Panc1 (cell line): ENCODE measurements around the gene WWOX. TPM values are rescaled to one million over a fixed set of nuclear protein-coding genes. Genes with fewer than 3 reads are reported as not detected.

Experiments used
- ATAC-seq: fragments of 200-7000 bp; cut with Tn5 transposase; 2 replicates; pipeline ENCODE4 v1.9.1; 2020; ENCODE audit warnings: mild to moderate bottlenecking, moderate library complexity
- BruUV-seq: library from RNA; stranded (reverse); fragments of 400-500 nt; replicated peaks from 2 replicates; lab custom pipeline; 2021; lab: Mats Ljungman, UMichigan
- CTCF ChIA-PET: fragments of 300-600 bp; sonication (Branson Sonifier 250); formaldehyde crosslinking; loops from one replicate; lab custom pipeline; 2022; ENCODE audit warnings: antibody characterized with exemption; lab: Charles Lee
- POLR2A ChIA-PET: fragments of 300-600 bp; sonication (Branson Sonifier 250); formaldehyde crosslinking; loops from one replicate; lab custom pipeline; 2022; ENCODE audit warnings: antibody characterized with exemption; lab: Charles Lee
- DNase-seq: peaks from one replicate; pipeline ENCODE4 v3.0.0-alpha.2; 2010; ENCODE audit warnings: low read depth, low spot score
- H3K27ac ChIP-seq: 2 replicates; pipeline ENCODE4 v1.5.1; 2011; ENCODE audit warnings: mild to moderate bottlenecking, low read length, inconsistent platforms
- H3K27me3 ChIP-seq: fragments of 200-500 bp; sonication (Bioruptor generic); 2 replicates; pipeline ENCODE4 v1.6.0; 2014; ENCODE audit warnings: low read length, inconsistent platforms; ENCODE audit not compliant: control insufficient read depth, insufficient read depth
- H3K36me3 ChIP-seq: fragments of 200-500 bp; sonication (Bioruptor generic); 2 replicates; pipeline ENCODE4 v1.5.1; 2014; ENCODE audit warnings: inconsistent platforms, mild to moderate bottlenecking, low read length, moderate library complexity; ENCODE audit not compliant: control insufficient read depth, insufficient read depth
- H3K4me1 ChIP-seq: 2 replicates; pipeline ENCODE4 v1.5.1; 2011; ENCODE audit warnings: inconsistent platforms, mild to moderate bottlenecking, low read length, moderate library complexity; ENCODE audit not compliant: control insufficient read depth, insufficient read depth
- H3K4me3 ChIP-seq, 2 experiments: 2 replicates each; pipeline ENCODE4 v1.5.1; 2011 to 2012; ENCODE audit warnings: low read depth in 2 of 2, low read length in 2 of 2, mild to moderate bottlenecking in 2 of 2, inconsistent platforms in 1 of 2, moderate library complexity in 1 of 2
- H3K9me3 ChIP-seq: fragments of 200-500 bp; sonication (Bioruptor generic); 2 replicates; pipeline ENCODE4 v1.5.1; 2014; ENCODE audit warnings: low read depth, mild to moderate bottlenecking, inconsistent platforms, low read length, moderate library complexity; ENCODE audit not compliant: control insufficient read depth, insufficient read depth
- POLR2AphosphoS5 ChIP-seq: IDR thresholded peaks from 2 replicates; pipeline ENCODE4 v1.6.1; 2012; ENCODE audit warnings: mild to moderate bottlenecking, low read depth, low read length, moderate library complexity
- SIN3A ChIP-seq: IDR thresholded peaks from 2 replicates; pipeline ENCODE4 v1.6.1; 2012; ENCODE audit warnings: low read depth, mild to moderate bottlenecking, low read length, moderate library complexity, borderline replicate concordance; ENCODE audit not compliant: insufficient read depth
- TCF7L2 ChIP-seq: IDR thresholded peaks from 2 replicates; pipeline ENCODE4 v1.6.1; 2011; ENCODE audit warnings: mild to moderate bottlenecking, low read depth, low read length, inconsistent platforms
- in situ Hi-C: cut with HindIII; loops from 2 replicates; pipeline ENCODE4 v1.10.0; 2016; ENCODE audit warnings: low sequenced_read_pairs, low pct_unique_long_range_greater_than_20kb
- intact Hi-C: fragments of 100-400 bp; cut with micrococcal nuclease; formaldehyde crosslinking; loops from one replicate; pipeline ENCODE4 v1.10.0; 2022; ENCODE audit not compliant: unreplicated experiment
- total RNA-seq: library from RNA; stranded (reverse); gene quantifications from one replicate; pipeline ENCODE4 v1.2.1, GENCODE V29; 2021; ENCODE audit not compliant: unreplicated experiment
- TF ChIP-seq, protein P1 (sequence below), 2 experiments: IDR thresholded peaks; 2 replicates each; pipeline ENCODE4 v1.6.1; 2011 to 2012; ENCODE audit warnings: low read depth in 2 of 2, control low read depth in 1 of 2, low read length in 1 of 2, mild to moderate bottlenecking in 1 of 2, moderate library complexity in 1 of 2; ENCODE audit not compliant: insufficient read depth in 1 of 2
- TF ChIP-seq, protein P2 (sequence below): fragments of 450-650 bp; IDR thresholded peaks from 2 replicates; pipeline ENCODE4 v1.5.1; 2017; ENCODE audit warnings: mild to moderate bottlenecking

Gene WWOX
- total RNA-seq, 1 experiment from 2014 or later = 12.5 TPM

- ChIA-PET POLR2A (no interaction called here), CTCF (no interaction called here)
- no TSS peak for BruUV-seq
- DNase-seq (no peak), ATAC-seq (no peak)
- H3K27ac ChIP-seq = no peak overlapping the region
- H3K27me3 ChIP-seq = no peaks in the 10 kb centered on the region
- intact Hi-C loops (no loop called here), in situ Hi-C loops (no loop called here)
- H3K4me1 ChIP-seq = no peaks in the 10 kb centered on the region
- H3K9me3 ChIP-seq = no peaks in the 10 kb centered on the region
- no peak overlapping the region for H3K4me3 ChIP-seq
- no peaks in the 10 kb centered on the region for H3K36me3 ChIP-seq
- TF ChIP-seq, protein P1, sequence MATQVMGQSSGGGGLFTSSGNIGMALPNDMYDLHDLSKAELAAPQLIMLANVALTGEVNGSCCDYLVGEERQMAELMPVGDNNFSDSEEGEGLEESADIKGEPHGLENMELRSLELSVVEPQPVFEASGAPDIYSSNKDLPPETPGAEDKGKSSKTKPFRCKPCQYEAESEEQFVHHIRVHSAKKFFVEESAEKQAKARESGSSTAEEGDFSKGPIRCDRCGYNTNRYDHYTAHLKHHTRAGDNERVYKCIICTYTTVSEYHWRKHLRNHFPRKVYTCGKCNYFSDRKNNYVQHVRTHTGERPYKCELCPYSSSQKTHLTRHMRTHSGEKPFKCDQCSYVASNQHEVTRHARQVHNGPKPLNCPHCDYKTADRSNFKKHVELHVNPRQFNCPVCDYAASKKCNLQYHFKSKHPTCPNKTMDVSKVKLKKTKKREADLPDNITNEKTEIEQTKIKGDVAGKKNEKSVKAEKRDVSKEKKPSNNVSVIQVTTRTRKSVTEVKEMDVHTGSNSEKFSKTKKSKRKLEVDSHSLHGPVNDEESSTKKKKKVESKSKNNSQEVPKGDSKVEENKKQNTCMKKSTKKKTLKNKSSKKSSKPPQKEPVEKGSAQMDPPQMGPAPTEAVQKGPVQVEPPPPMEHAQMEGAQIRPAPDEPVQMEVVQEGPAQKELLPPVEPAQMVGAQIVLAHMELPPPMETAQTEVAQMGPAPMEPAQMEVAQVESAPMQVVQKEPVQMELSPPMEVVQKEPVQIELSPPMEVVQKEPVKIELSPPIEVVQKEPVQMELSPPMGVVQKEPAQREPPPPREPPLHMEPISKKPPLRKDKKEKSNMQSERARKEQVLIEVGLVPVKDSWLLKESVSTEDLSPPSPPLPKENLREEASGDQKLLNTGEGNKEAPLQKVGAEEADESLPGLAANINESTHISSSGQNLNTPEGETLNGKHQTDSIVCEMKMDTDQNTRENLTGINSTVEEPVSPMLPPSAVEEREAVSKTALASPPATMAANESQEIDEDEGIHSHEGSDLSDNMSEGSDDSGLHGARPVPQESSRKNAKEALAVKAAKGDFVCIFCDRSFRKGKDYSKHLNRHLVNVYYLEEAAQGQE (IDR thresholded peaks at IDR 0.05; ENCODE audit: insufficient read depth in 1 of 2, low read depth in 2 of 2, low read length in 1 of 2) = no peak
- TF ChIP-seq POLR2AphosphoS5 (no peak), TCF7L2 (no peak), SIN3A (no peak)
- TF ChIP-seq, protein P2, sequence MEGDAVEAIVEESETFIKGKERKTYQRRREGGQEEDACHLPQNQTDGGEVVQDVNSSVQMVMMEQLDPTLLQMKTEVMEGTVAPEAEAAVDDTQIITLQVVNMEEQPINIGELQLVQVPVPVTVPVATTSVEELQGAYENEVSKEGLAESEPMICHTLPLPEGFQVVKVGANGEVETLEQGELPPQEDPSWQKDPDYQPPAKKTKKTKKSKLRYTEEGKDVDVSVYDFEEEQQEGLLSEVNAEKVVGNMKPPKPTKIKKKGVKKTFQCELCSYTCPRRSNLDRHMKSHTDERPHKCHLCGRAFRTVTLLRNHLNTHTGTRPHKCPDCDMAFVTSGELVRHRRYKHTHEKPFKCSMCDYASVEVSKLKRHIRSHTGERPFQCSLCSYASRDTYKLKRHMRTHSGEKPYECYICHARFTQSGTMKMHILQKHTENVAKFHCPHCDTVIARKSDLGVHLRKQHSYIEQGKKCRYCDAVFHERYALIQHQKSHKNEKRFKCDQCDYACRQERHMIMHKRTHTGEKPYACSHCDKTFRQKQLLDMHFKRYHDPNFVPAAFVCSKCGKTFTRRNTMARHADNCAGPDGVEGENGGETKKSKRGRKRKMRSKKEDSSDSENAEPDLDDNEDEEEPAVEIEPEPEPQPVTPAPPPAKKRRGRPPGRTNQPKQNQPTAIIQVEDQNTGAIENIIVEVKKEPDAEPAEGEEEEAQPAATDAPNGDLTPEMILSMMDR = no peak
These were observed 910.4 kb downstream of the WWOX start for GRCh38 chr16:79009896-79010295.

DNA sequence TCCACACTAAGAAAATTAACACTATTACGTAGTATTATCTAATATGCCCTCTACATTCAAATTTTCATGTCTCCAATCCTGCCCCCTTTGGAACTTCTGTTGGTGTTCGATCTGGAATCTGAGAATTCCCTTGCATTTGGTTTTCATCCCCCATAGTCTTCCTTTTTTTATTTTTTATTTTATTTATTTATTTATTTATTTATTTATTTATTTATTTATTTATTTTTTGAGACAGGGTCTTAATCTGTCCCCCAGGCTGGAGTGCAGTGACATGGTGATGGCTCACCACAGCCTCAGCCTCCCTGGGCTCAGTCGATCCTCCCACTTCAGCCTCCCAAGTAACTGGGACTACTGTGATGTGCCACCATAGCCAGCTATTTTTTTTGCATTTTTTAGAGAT, 911.8 kb downstream of the WWOX start:
- in situ Hi-C loops (no loop called here), intact Hi-C loops (no loop called here)
- ATAC-seq (no peak), DNase-seq (no peak)
- BruUV-seq = no TSS peak
- H3K36me3 ChIP-seq = no peaks in the 10 kb centered on the region
- no peak overlapping the region for H3K27ac ChIP-seq
- CTCF ChIA-PET = no interaction called here
- H3K9me3 ChIP-seq = no peaks in the 10 kb centered on the region
- no peak for TF ChIP-seq POLR2AphosphoS5
- H3K4me3 ChIP-seq = no peak overlapping the region
- H3K27me3 ChIP-seq = no peaks in the 10 kb centered on the region
- no peaks in the 10 kb centered on the region for H3K4me1 ChIP-seq
- POLR2A ChIA-PET = no interaction called here

DNA sequence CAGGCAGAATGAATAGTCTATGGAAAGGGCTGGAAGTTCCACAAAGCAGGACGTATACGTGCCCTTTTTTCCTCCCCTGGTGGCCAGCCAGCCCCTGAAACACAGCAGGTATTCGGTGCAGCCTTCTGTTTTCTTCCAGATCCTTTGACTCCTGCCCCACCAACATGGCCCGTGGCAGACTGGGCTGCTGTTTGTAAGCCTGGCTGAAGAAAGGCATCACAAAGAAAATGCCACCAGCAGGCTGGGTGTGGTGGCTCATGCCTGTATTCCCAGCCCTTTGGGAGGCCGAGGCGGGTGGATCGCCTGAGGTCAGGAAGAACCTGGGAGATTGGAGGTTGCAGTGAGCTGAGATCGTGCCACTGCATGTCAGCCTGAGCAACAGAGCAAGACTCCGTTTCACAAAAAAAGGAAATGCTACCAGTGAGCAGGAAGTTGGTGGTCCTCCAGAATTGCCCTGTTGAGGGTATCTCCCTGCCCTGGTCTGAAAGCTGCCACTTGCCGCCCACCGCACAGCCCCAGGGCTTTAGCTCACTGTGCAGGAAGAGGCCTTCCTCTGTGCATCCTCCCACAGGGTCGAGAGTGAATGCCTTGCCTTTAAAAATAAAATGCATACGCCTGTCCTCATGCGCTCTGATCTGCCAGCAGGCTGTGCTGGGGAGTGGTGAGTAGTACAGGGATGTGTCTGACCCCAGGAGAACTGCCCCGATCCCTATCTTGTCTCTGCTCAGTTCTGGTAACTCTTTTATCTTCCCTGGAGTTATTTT, 913.4 kb downstream of the WWOX start:
- H3K9me3 ChIP-seq = no peaks in the 10 kb centered on the region
- POLR2A ChIA-PET = no interaction called here
- no TSS peak for BruUV-seq

More for the DNA sequence above, 913.4 kb downstream of the WWOX start:
- no peaks in the 10 kb centered on the region for H3K36me3 ChIP-seq
- no peak overlapping the region for H3K4me3 ChIP-seq
- H3K4me1 ChIP-seq = no peaks in the 10 kb centered on the region
- no peak for ATAC-seq
- CTCF ChIA-PET = no interaction called here
- intact Hi-C loops = no loop called here
- no peak for DNase-seq
- TF ChIP-seq, protein P1 (IDR thresholded peaks at IDR 0.05; ENCODE audit: insufficient read depth in 1 of 2, low read depth in 2 of 2, low read length in 1 of 2) = no peak
- no peak for TF ChIP-seq SIN3A
- no peaks in the 10 kb centered on the region for H3K27me3 ChIP-seq
- in situ Hi-C loops = no loop called here
- no peak overlapping the region for H3K27ac ChIP-seq
